Peyer's patch (tissue), 4 donors: ENCODE measurements around the gene BEST3.

ENCODE experiments used
- CTCF ChIP-seq, 6 experiments: fragments of 450-650 bp in 4 of 6; fragments of 200-600 bp in 2 of 6; sonication (generic) in 1 of 6; IDR thresholded peaks; one replicate each; pipeline ENCODE4 v1.5.1; 2017 to 2019; ENCODE audit warnings: antibody characterized with exemption in 6 of 6, mild to moderate bottlenecking in 3 of 6, moderate library complexity in 1 of 6
- POLR2A ChIP-seq, 2 donors: fragments of 450-650 bp; IDR thresholded peaks; one replicate each; pipeline ENCODE4 v1.5.1; 2017; ENCODE audit warnings: antibody characterized with exemption in 2 of 2, mild to moderate bottlenecking in 2 of 2, moderate library complexity in 2 of 2

DNA sequence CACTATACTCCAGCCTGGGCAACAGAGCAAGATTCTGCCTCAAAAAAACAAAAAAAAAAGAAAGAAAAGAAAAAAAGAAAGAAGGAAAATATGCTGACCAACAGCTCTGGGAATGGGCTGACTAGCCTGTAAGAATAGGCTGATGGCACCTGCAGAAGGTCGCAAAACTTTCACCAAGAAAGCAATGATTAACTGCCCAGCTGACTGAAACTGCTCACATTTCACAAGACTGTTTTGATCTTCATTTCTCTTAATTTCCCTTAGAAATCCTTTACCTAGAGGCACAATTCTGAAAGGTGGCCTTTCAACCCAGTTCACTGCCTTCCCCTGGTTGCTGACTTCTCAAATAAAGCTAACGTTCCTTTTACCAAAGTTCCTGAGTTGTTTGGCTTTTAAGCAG, 12.4 kb downstream of the BEST3 start:
- TF ChIP-seq CTCF (IDR thresholded peaks at IDR 0.05), result no peak
- TF ChIP-seq POLR2A (IDR thresholded peaks at IDR 0.05), result no peak
